Testis (tissue), 2 donors: ENCODE results near the gene ITPR2.

Experiments used
- POLR2A ChIP-seq: fragments of 450-650 bp; IDR thresholded peaks from one replicate; pipeline ENCODE4 v1.6.1; 2017; ENCODE audit warnings: antibody characterized with exemption, mild to moderate bottlenecking, moderate library complexity
- TF ChIP-seq, protein P1 (sequence below), 3 experiments: fragments of 450-650 bp in 2 of 3; fragments of 200-600 bp in 1 of 3; sonication (generic) in 1 of 3; IDR thresholded peaks; one replicate each; pipeline ENCODE4 v1.5.1; 2016 to 2019; ENCODE audit warnings: antibody characterized with exemption in 3 of 3, mild to moderate bottlenecking in 2 of 3, moderate library complexity in 1 of 3

DNA sequence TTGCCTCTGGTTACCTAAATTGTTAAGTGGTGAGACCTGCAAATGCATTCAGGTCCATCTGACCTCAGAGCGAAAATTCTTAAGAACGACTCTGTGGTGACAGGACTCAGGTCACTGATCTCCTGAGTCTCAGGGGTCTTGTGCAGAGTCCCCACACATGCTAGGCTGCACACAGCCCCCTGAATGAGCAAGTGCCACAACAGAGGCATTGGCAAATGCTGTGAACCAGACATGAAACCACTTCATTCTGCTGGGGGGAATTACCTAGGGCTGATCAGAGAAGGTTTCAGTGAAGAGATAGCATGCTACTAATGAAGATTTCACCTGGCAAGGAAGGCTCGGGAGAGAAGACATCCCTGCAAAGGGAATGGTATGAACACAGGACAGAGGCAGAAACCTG is 281.6 kb downstream of the ITPR2 start:
- no peak for TF ChIP-seq POLR2A
- TF ChIP-seq, protein P1, sequence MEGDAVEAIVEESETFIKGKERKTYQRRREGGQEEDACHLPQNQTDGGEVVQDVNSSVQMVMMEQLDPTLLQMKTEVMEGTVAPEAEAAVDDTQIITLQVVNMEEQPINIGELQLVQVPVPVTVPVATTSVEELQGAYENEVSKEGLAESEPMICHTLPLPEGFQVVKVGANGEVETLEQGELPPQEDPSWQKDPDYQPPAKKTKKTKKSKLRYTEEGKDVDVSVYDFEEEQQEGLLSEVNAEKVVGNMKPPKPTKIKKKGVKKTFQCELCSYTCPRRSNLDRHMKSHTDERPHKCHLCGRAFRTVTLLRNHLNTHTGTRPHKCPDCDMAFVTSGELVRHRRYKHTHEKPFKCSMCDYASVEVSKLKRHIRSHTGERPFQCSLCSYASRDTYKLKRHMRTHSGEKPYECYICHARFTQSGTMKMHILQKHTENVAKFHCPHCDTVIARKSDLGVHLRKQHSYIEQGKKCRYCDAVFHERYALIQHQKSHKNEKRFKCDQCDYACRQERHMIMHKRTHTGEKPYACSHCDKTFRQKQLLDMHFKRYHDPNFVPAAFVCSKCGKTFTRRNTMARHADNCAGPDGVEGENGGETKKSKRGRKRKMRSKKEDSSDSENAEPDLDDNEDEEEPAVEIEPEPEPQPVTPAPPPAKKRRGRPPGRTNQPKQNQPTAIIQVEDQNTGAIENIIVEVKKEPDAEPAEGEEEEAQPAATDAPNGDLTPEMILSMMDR (IDR thresholded peaks at IDR 0.05), result no peak
